DOHH2 (cell line): ENCODE data around the gene IQGAP3.

Source experiments
- EZH2phosphoT487 ChIP-seq: fragments of 200-600 bp; sonication (generic); IDR thresholded peaks from 2 replicates; pipeline ENCODE4 v1.6.1; 2017; ENCODE audit warnings: borderline replicate concordance, mild to moderate bottlenecking, antibody characterized with exemption, low read length, moderate library complexity, mixed read lengths
- TF ChIP-seq, protein P1 (sequence below): fragments of 200-600 bp; sonication (generic); IDR thresholded peaks from one replicate; pipeline ENCODE4 v1.5.1; 2014; ENCODE audit warnings: antibody characterized with exemption, mild to moderate bottlenecking, low read depth, low read length; ENCODE audit not compliant: poor library complexity, severe bottlenecking

DNA sequence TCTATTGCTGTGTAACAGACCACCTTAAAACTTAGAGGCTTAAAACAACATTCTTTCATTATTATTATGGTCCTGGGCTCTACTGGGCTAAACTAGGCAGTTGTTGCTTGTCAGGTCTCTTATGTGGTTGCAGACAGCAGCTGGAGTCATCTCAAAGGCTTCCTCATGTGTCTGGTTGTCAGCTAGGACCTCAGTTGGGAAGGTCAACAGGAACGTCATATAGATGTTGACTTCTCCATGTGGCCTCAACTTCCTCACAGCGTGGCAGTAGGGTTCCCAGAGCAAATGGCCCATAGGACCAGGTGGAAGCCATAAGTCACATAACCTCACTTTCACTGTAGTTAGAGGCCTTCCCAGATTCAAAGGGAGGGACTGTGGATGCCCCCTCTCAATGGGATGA, 56.4 kb downstream of the IQGAP3 start:
- TF ChIP-seq, protein P1, sequence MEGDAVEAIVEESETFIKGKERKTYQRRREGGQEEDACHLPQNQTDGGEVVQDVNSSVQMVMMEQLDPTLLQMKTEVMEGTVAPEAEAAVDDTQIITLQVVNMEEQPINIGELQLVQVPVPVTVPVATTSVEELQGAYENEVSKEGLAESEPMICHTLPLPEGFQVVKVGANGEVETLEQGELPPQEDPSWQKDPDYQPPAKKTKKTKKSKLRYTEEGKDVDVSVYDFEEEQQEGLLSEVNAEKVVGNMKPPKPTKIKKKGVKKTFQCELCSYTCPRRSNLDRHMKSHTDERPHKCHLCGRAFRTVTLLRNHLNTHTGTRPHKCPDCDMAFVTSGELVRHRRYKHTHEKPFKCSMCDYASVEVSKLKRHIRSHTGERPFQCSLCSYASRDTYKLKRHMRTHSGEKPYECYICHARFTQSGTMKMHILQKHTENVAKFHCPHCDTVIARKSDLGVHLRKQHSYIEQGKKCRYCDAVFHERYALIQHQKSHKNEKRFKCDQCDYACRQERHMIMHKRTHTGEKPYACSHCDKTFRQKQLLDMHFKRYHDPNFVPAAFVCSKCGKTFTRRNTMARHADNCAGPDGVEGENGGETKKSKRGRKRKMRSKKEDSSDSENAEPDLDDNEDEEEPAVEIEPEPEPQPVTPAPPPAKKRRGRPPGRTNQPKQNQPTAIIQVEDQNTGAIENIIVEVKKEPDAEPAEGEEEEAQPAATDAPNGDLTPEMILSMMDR: no peak
- no peak for TF ChIP-seq EZH2phosphoT487
